ENCODE data around the gene ZNF74.
A peak's percentile ranks its signal among the peaks of the same experiment; 100 is the strongest.
"Not testable (repeated sequence)": the region's sequence is repeated elsewhere in the genome, so short reads cannot be mapped to it uniquely, and the experiment has no call there.

Gene ZNF74

DNA sequence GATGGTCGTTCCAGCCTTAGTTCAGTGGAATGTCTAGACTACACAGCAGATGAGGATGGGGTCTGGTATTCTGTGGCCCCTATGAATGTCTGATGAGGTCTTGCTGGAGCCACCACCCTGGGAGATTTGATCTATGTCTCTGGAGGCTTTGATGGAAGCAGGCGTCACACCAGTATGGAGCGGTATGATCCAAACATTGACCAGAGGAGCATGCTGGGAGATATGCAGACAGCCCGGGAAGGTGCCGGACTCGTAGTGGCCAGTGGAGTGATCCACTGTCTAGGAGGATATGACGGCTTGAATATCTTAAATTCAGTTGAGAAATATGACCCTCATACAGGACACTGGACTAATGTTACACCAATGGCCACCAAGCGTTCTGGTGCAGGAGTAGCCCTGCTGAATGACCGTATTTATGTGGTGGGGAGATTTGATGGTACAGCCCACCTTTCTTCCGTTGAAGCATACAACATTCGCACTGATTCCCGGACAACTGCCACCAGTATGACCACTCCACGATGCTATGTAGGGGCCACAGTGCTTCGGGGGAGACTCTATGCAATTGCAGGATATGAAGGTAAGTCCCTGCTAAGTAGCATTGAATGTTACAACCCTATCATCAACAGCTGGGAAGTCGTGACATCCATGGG lies 57.3 kb downstream of the ZNF74 start:
- not testable (repeated sequence) for DNase-seq

DNA sequence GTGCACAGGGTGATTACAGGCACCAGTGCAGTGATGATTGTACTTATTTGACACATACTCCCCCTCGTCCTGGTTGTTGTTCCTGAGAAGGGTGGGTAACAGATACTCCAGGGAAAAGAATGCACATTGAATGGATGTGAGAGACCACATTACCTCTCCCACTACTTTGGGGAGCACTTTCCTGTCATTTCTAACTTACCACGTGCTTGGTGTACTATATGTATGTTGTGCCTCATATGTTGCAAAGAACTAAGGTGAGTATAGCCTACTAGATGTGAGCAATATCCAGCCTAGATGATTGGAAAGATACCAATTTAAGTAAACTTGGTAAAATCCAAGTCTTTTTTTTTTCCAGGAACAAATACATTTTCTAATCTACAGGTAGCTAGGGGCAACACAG lies 58.0 kb downstream of the ZNF74 start:
- no peak for DNase-seq

DNA sequence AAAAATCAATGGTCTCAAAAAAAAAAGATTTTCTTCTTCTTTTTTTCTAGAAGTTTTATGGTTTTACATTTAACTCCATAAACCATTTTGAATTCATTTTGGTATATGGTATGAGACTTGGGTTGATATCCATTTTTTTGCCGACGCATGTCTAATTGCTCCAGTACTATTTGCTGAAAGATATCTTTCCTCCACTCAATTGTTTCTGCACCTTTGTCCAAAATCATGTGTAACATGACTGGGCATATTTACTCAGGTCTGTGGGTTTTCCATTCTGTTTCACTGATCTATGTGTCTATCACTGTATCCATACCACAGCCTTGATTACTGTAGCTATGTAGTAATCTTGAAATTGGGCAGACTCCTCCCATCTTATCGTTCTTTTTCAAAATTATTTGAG lies 59.3 kb downstream of the ZNF74 start:
- no peak for DNase-seq

DNA sequence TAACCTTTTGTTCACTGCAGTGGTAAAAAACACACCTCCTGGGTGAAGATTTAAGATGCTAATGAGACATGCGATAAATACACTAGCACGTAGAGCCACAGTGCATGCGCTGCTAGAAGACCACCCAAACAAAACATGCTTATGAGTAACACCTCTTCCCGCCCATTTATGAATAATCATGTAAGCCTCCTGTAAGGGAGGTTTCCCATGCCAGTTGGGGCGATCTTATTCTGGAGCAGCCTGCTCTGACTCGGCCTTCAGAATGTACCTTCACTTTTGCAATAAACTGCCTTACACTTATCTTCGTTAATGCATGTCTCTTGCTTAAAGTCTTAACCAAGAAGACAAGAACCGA lies 61.7 kb downstream of the ZNF74 start:
- DNase-seq = no peak

DNA sequence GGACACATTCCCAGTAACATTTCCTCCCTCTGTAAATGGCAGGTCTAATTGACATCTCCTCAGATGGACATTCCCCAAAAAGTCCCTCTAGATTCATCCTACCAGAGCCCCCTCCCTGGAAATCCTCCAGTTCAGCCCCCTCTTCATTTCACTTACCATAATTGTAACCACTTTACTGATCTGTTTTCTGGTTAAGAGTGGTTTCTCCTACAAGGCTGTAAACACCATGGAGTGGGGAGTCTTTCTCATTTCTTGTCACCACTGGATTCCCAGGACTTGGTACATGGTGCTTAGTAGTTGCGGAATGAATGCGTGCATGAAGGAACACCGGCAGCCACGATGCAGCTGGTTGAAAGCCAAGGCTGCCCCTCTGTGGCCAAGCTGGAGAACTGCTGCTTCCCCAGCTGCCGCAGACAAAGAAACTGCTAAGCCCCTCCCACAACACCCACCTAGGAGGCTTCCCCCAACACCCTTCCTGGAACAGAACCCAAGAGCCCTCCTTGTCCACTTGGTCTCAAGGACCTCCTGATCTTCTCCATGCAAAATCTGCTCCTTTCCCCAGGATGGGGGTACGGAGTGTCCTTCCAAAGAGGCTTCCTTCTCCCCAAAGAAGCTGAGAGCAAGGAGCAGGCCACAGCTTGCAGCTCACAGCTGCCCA lies 62.2 kb downstream of the ZNF74 start:
- DNase-seq = peak; percentile 83

- no peak for DNase-seq
These were observed 62.7 kb downstream of the ZNF74 start for GRCh38 chr22:20456722-20457076.

- DNase-seq = no peak
These were observed 63.7 kb downstream of the ZNF74 start for GRCh38 chr22:20457506-20458240.

Measured in CD4-positive, alpha-beta T cell treated with Interleukin-17A for 1 hour (primary cell).